Brain microvascular endothelial cell (primary cell): ENCODE measurements around the gene REC8.

Source experiments
- DNase-seq: peaks from one replicate; pipeline ENCODE4 v3.0.0-alpha.2; 2020
- H3K27ac ChIP-seq: fragments of 250-450 bp; sonication (Bioruptor Pico); 2 replicates; pipeline ENCODE4 v1.5.1; 2020; ENCODE audit warnings: mild to moderate bottlenecking, moderate library complexity
- H3K27me3 ChIP-seq: fragments of 250-450 bp; sonication (Bioruptor Pico); replicated peaks from 2 replicates; pipeline ENCODE4 v1.5.1; 2020; ENCODE audit warnings: mild to moderate bottlenecking
- H3K36me3 ChIP-seq: fragments of 250-450 bp; sonication (Bioruptor Pico); replicated peaks from 2 replicates; pipeline ENCODE4 v1.5.1; 2020; ENCODE audit warnings: mild to moderate bottlenecking
- H3K4me3 ChIP-seq: 2 replicates; pipeline ENCODE4 v1.5.1; 2011; ENCODE audit warnings: low read depth, mild to moderate bottlenecking, control low read depth, low read length, moderate library complexity
- CTCF ChIP-seq: IDR thresholded peaks from 2 replicates; pipeline ENCODE4 v1.5.1; 2011; ENCODE audit warnings: low read depth, mild to moderate bottlenecking, moderate library complexity, low read length, control low read depth, inconsistent platforms; ENCODE audit errors: missing control alignments
- in situ Hi-C: cut with HindIII; loops from 2 replicates; pipeline ENCODE4 v1.10.0; 2017; ENCODE audit warnings: low sequenced_read_pairs, low pct_ligation_motif_present

Gene REC8

GRCh38 chr14:24171422-24172260 is at the start of gene REC8:
Gene REC8, plus strand, starts transcription at chr14:24172080. Its CDS starts 473 bp downstream, at chr14:24172553.
- no peak within 1 kb of the TSS for H3K27ac ChIP-seq
- no peak for TF ChIP-seq CTCF
- no peaks in the 10 kb centered on the region for H3K27me3 ChIP-seq
- in situ Hi-C loops = no loop called here
- peaks cover 16% of the 10 kb centered on the region for H3K36me3 ChIP-seq
- peak within 1 kb of the TSS; percentile 64 for H3K4me3 ChIP-seq
- DNase-seq = peak; percentile 71

- no peaks in the 10 kb centered on the region for H3K27me3 ChIP-seq
- no peak overlapping the region for H3K27ac ChIP-seq
- in situ Hi-C loops = no loop called here
- peaks cover 14% of the 10 kb centered on the region for H3K36me3 ChIP-seq
- H3K4me3 ChIP-seq = no peak overlapping the region
- no peak for DNase-seq
- no peak for TF ChIP-seq CTCF
Measured at GRCh38 chr14:24122416-24122815, 49.5 kb upstream of the REC8 start.

GRCh38 chr14:24122898-24123297 is 49.0 kb upstream of the REC8 start:
- no peak overlapping the region for H3K4me3 ChIP-seq
- no peak for TF ChIP-seq CTCF
- in situ Hi-C loops = no loop called here
- H3K27ac ChIP-seq = no peak overlapping the region
- peaks cover 14% of the 10 kb centered on the region for H3K36me3 ChIP-seq
- H3K27me3 ChIP-seq = no peaks in the 10 kb centered on the region
- no peak for DNase-seq

- Histone ChIP-seq H3K27ac (no peak overlapping the region), H3K36me3 (peaks cover 14% of the 10 kb centered on the region), H3K27me3 (no peaks in the 10 kb centered on the region), H3K4me3 (no peak overlapping the region)
- no peak for TF ChIP-seq CTCF
- in situ Hi-C loops = no loop called here
- no peak for DNase-seq
Measured at GRCh38 chr14:24123424-24124417, 48.2 kb upstream of the REC8 start.

- in situ Hi-C loops = no loop called here
- no peak for DNase-seq
- Histone ChIP-seq H3K27ac (no peak overlapping the region), H3K36me3 (peaks cover 6% of the 10 kb centered on the region), H3K4me3 (no peak overlapping the region), H3K27me3 (no peaks in the 10 kb centered on the region)
- no peak for TF ChIP-seq CTCF
Measured at GRCh38 chr14:24126939-24127338, 44.9 kb upstream of the REC8 start.
